Duodenal mucosa (tissue), 2 donors: Measurements from ENCODE around the gene DLGAP5.

Source experiments
- H3K27ac ChIP-seq: one replicate; pipeline ENCODE4 v1.7.0; 2013; ENCODE audit warnings: low read depth, low read length
- H3K27me3 ChIP-seq, 2 donors: one replicate each; pipeline ENCODE4 v1.7.0; 2013; ENCODE audit warnings: low read length in 2 of 2, control low read depth in 1 of 2; ENCODE audit not compliant: insufficient read depth in 2 of 2, control insufficient read depth in 1 of 2
- H3K36me3 ChIP-seq, 2 donors: one replicate each; pipeline ENCODE4 v1.7.0; 2013; ENCODE audit warnings: low read length in 2 of 2, control low read depth in 1 of 2; ENCODE audit not compliant: insufficient read depth in 2 of 2, control insufficient read depth in 1 of 2
- H3K4me1 ChIP-seq, 2 donors: one replicate each; pipeline ENCODE4 v1.7.0; 2013; ENCODE audit warnings: low read length in 2 of 2, control low read depth in 1 of 2; ENCODE audit not compliant: insufficient read depth in 2 of 2, control insufficient read depth in 1 of 2
- H3K4me3 ChIP-seq, 2 donors: one replicate each; pipeline ENCODE4 v1.7.0; 2013; ENCODE audit warnings: low read length in 2 of 2, low read depth in 1 of 2
- H3K9ac ChIP-seq, 2 donors: one replicate each; pipeline ENCODE4 v1.7.0; 2013; ENCODE audit warnings: low read length in 2 of 2, low read depth in 1 of 2
- H3K9me3 ChIP-seq, 2 donors: one replicate each; pipeline ENCODE4 v1.7.0; 2013; ENCODE audit warnings: low read length in 2 of 2, control low read depth in 1 of 2; ENCODE audit not compliant: control insufficient read depth in 1 of 2

The DLGAP5 gene

GRCh38 chr14:55188686-55189295 lies 2.6 kb downstream of the DLGAP5 start:
- Histone ChIP-seq H3K36me3 (no peaks in the 10 kb centered on the region), H3K4me3 (no peak overlapping the region), H3K4me1 (peaks cover 7 to 9% of the 10 kb centered on the region in 2 donors), H3K9me3 (no peaks in the 10 kb centered on the region), H3K9ac (no peak overlapping the region), H3K27me3 (no peaks in the 10 kb centered on the region), H3K27ac (no peak overlapping the region)

- H3K4me1 ChIP-seq = no peaks in the 10 kb centered on the region
- H3K9ac ChIP-seq = no peak overlapping the region
- H3K9me3 ChIP-seq = no peaks in the 10 kb centered on the region
- H3K36me3 ChIP-seq = no peaks in the 10 kb centered on the region
- H3K4me3 ChIP-seq = no peak overlapping the region
- no peak overlapping the region for H3K27ac ChIP-seq
- no peaks in the 10 kb centered on the region for H3K27me3 ChIP-seq
These were observed 11.0 kb downstream of the DLGAP5 start for GRCh38 chr14:55180434-55180833.

GRCh38 chr14:55180006-55180405 lies 11.4 kb downstream of the DLGAP5 start:
- Histone ChIP-seq H3K9me3 (no peaks in the 10 kb centered on the region), H3K27me3 (no peaks in the 10 kb centered on the region), H3K9ac (no peak overlapping the region), H3K4me3 (no peak overlapping the region), H3K36me3 (no peaks in the 10 kb centered on the region), H3K4me1 (no peaks in the 10 kb centered on the region), H3K27ac (no peak overlapping the region)

GRCh38 chr14:55170526-55170925 lies 20.9 kb downstream of the DLGAP5 start:
- H3K27ac ChIP-seq = no peak overlapping the region
- H3K36me3 ChIP-seq = no peaks in the 10 kb centered on the region
- H3K9me3 ChIP-seq = no peaks in the 10 kb centered on the region
- no peak overlapping the region for H3K4me3 ChIP-seq
- H3K27me3 ChIP-seq = no peaks in the 10 kb centered on the region
- no peaks in the 10 kb centered on the region for H3K4me1 ChIP-seq
- no peak overlapping the region for H3K9ac ChIP-seq

- no peak overlapping the region for H3K27ac ChIP-seq
- no peak overlapping the region for H3K9ac ChIP-seq
- no peaks in the 10 kb centered on the region for H3K9me3 ChIP-seq
- H3K4me3 ChIP-seq = no peak overlapping the region
- H3K27me3 ChIP-seq = no peaks in the 10 kb centered on the region
- peaks cover 0 to 9% of the 10 kb centered on the region in 2 donors for H3K36me3 ChIP-seq
- H3K4me1 ChIP-seq = no peaks in the 10 kb centered on the region
These were observed 30.4 kb downstream of the DLGAP5 start for GRCh38 chr14:55160989-55161388.

GRCh38 chr14:55158412-55158811 lies 33.0 kb downstream of the DLGAP5 start:
- Histone ChIP-seq H3K4me1 (no peaks in the 10 kb centered on the region), H3K9ac (no peak overlapping the region), H3K36me3 (peaks cover 0 to 5% of the 10 kb centered on the region in 2 donors), H3K27ac (no peak overlapping the region), H3K27me3 (no peaks in the 10 kb centered on the region), H3K9me3 (no peaks in the 10 kb centered on the region), H3K4me3 (no peak overlapping the region)

- no peaks in the 10 kb centered on the region for H3K4me1 ChIP-seq
- no peak overlapping the region for H3K27ac ChIP-seq
- no peak overlapping the region for H3K9ac ChIP-seq
- H3K9me3 ChIP-seq = no peaks in the 10 kb centered on the region
- H3K4me3 ChIP-seq = no peak overlapping the region
- peaks cover 0 to 5% of the 10 kb centered on the region in 2 donors for H3K36me3 ChIP-seq
- H3K27me3 ChIP-seq = no peaks in the 10 kb centered on the region
These were observed 34.3 kb downstream of the DLGAP5 start for GRCh38 chr14:55157080-55157479.

- Histone ChIP-seq H3K27ac (no peak overlapping the region), H3K4me3 (no peak overlapping the region), H3K27me3 (no peaks in the 10 kb centered on the region), H3K36me3 (peaks cover 0 to 5% of the 10 kb centered on the region in 2 donors), H3K4me1 (no peaks in the 10 kb centered on the region), H3K9ac (no peak overlapping the region), H3K9me3 (no peaks in the 10 kb centered on the region)
These were observed 37.4 kb downstream of the DLGAP5 start for GRCh38 chr14:55153951-55154350.

GRCh38 chr14:55152052-55152753 lies 39.2 kb downstream of the DLGAP5 start:
- Histone ChIP-seq H3K36me3 (no peaks in the 10 kb centered on the region), H3K9ac (no peak overlapping the region), H3K27me3 (no peaks in the 10 kb centered on the region), H3K4me1 (no peaks in the 10 kb centered on the region), H3K27ac (no peak overlapping the region), H3K9me3 (no peaks in the 10 kb centered on the region), H3K4me3 (no peak overlapping the region)

GRCh38 chr14:55151601-55152000 lies 39.8 kb downstream of the DLGAP5 start:
- Histone ChIP-seq H3K27ac (no peak overlapping the region), H3K36me3 (peaks cover 0 to 4% of the 10 kb centered on the region in 2 donors), H3K9me3 (no peaks in the 10 kb centered on the region)

More at GRCh38 chr14:55151601-55152000, 39.8 kb downstream of the DLGAP5 start:
- Histone ChIP-seq H3K4me3 (no peak overlapping the region), H3K4me1 (no peaks in the 10 kb centered on the region), H3K27me3 (no peaks in the 10 kb centered on the region), H3K9ac (no peak overlapping the region)
